GM18873 (cell line): ENCODE measurements around the gene CPZ.
"Not testable (repeated sequence)": the region's sequence is repeated elsewhere in the genome, so short reads cannot be mapped to it uniquely, and the experiment has no call there.

Experiments used
- ATAC-seq: cut with Tn5 transposase; IDR thresholded peaks from one replicate; pipeline ENCODE4 v1.9.1; 2021; ENCODE audit warnings: mild to moderate bottlenecking, moderate library complexity, moderate number of reproducible peaks; ENCODE audit not compliant: unreplicated experiment, low FRiP score

CPZ gene

DNA sequence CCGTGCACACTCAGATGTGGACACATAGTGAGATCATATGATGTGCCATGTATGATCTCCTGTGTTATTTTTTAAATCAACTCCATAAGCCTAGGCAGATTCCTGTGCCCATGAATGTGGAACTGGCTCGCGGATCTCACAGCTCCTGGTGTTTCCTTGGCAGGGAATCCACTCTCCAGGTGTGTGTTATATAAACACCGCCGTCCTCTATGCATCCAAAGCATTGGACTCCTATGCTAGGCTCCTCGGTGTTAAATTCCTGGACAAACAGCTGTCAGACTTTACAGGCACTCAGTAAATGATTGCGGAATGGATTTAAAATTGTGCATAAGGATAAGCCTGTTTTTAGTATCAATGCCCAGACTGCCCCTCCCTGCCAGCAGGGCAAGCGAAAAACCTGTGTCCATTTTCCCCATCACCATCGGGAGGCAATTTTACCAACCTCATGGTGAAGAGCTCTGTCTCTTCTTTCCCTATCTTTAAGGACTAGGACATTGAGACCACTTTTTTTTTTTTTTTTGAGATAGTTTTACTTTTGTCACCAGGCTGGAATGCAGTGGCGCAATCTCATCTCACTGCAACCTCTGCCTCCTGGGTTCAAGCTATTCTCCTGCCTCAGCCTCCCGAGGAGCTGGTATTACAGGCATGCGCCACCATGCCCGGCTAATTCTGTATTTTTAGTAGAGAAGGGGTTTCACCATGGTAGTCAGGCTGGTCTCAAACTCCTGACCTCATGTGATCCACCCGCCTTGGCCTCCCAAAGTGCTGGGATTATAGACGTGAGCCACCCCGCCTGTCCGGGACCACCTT, 36.0 kb upstream of the CPZ start:
- ATAC-seq = no peak

DNA sequence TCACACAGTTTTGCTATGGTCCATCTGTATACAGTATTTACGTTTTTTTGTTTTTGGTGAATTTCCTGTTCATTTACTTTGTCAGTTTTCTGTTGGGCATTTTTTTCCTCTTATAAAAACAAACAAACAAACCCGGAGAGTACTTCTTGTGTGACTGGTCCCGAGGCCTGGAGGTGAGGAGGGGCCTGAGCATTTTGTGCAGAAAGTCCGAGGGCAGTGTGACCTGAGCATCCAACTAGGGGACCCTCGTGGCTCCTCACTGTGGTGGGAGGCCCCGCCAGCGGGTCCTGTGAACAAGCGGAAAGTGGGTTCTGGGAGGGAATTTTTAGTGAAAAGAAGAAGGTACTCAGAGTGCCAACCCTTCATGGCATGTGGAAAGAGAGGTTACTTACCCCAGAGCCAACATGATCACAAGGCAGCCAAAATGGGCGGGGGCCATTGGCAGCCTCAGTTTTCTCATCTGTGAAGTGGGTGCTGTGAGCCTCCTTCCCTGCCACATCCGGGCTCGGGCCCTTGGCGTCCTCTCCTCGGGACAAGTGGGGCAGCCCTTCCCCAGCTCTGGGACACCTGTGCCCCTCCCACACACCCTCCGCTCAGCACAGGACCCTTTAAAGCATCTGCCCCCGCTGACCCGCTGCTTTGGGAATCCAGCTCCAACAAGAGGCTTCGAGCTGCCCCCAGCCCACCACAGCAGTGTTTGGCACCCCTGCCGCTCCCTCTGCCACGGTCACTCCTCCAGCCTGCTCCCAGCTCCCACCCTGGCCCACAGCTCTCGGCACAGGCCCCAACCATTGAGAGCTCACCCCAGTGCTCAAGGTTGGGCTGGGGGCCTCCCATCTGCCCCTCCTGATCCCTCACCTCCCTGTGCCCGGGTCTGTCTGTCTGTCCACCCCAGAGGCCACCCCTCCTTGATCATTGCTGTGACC, 35.2 kb upstream of the CPZ start:
- ATAC-seq = no peak

DNA sequence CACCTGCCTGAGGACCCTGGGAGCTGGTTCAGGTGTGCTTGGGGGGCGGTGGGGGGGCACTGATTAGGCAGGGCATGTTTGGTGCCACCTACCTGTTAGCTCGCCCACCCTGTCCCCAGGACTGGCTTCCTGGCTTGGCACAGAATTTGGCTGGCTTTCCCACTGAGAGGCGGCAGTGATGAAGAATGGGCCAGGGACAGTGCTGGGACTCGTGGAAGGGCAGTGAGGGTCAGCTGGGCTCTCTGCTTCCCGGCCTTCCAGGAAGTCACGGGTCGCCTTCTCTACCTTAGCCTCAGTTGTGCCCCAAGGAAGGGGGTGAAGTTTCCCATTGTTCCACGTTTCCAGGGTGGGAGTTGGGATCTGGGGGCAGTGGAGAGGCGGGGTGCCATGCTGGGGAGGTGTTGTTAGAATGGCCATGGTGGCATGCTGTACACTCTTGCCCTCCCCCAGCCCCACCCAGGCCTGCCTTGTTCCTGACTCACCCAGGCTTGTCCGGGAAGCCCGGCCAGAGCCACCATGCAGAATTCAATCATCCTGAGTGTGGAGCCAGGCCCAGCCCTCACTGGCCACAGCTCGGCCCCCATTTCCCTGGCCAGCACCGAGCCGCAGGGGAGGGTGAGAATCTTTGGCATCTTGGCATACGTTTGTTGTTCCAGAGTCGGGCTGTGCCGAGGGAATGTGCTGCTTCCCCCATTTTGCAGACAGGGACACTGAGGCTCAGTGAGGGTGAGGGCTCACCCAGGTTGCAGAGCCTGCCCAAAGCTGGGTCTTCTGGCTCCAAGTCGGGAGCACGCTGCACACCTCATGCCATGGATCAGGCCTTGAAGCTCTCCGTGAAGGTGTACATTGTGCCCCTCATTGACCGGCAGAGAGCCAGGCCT, 34.2 kb upstream of the CPZ start:
- ATAC-seq = no peak

DNA sequence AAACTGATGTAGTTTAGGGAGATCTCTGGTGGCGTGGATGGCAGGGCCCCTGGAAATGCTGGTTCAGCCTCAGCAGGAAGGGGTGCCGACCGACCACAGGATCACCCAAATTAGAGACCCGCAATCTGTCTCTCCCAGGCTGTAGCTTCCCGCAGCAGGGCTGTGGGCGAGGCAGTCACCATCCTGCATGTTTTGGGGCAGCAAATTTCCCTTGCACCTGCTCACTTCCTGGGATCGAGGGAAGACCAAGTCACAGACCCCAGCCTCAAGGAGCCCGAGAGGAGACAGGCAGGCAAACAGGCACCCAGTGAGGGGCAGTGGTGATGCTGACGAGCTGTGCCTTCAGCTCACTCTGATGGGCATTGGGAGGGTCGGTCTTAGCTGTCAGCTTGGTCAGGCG, 33.6 kb upstream of the CPZ start:
- ATAC-seq = no peak

DNA sequence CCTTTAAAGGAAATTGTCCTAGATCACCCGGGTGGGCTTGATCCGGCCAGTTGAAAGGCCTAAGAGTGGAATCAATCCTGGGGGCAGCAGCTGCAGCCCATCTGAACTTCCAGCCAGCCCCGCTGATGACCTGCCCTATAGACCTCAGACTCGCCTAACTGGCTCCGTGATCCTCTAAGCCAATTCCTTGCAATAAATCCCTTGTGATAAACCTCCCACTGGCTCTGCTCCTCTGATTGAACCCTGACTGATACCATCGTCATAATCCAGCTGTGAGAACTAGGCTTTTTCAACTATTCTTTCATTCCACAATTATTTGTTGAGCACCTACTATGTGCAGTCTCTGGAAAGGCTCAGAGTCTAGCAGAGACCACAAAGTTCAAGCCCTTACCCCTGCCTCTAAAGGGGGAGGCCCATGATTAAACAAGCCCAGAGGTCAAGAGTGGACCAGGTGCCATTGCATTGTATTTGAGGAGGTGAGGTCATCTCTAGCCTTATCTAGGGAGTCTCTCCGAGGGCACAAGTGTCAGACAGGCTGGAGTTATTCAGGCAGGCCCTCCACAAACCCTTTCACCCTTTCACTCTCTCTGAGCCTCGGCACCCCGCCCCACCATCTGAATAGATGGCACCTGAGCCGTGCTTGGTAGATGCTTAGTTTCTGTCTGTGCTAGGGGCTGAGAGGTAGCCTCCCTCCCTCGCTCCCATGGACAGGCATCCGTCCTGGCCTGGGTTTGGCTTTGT, 32.9 kb upstream of the CPZ start:
- ATAC-seq = no peak

DNA sequence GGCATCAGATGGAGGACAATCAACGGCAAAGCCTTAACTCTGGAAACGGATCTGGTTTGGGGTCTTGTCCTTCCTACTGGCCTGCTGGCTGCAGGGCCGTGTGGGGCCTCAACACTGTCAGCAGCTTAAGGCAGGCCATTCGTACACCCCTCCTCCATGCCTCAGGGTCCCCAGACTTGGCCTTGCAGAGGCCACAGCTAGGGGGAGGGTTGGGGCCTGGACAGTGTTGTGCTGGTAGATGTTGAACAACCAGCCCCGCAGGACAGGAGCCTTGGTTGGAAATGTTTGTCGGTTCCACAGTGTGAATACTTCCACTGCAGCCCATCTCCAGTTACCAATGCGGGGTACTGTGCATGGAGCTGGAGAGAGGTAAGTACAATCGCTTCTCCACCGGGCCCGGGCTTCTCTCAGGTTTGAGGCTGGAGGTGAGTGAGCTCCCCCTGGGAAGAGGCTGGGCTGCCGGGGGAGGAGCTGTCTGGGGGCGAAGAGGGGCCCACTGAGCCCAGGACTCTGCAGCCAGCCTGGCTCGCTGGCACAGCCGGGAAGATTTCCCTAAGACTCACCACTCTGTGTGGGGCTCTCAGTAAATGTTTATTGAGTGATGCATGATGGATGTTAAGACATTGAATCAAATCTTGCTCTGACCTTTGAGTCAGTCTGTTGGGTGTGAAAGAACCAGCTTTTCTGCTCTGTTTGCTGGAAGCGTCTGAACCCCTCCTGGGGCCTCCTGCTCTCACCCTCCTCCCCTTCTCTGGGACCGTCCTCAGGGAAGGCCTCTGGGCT, 32.1 kb upstream of the CPZ start:
- ATAC-seq = no peak

DNA sequence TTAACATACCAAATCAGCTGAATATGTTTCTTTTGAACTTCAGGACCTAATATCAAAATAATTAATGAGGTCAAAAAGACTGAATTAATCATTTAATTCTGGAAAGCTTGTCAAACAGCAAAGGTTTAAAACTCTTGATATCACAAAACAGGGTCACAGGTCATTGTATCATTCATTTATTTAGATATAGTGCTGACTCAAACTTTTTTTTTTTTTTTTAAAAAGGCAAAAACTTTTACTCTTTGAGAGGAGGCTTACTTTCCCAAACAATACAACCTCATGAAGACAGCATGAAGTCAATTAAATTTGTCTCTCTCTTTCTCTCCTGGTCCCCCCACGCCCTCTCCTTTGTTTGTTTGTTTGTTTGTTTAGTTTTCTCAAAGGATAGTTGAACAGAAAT, 28.0 kb upstream of the CPZ start:
- no peak for ATAC-seq

DNA sequence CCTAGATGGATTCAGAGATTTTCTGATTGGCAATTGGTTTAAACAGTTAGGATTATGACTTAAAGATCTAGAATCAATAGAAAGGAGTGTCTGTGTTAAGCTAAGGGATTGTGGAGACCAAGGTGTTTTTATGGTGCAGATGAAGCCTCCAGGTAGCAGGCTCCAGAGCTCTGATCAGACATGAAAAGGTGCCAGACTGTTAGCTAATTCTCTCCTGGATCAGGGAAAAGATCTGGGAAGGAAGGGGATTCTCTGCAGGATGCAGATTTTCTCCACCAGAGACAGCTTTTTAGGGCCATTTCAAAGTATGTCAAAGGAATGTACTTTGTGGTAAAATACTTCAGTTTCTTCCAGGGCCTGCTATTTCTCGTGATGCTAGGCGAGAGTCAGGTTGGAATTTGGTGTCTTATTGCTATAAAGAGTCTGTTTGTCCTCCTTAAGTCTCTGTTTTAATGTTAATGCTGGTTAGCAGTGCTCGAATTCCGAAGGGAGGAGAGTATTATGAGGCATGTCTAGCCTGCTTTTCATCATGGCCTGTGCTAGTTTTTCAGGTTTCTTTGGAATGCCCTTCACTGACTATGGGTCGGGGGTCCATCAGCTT, 24.4 kb upstream of the CPZ start:
- no peak for ATAC-seq

DNA sequence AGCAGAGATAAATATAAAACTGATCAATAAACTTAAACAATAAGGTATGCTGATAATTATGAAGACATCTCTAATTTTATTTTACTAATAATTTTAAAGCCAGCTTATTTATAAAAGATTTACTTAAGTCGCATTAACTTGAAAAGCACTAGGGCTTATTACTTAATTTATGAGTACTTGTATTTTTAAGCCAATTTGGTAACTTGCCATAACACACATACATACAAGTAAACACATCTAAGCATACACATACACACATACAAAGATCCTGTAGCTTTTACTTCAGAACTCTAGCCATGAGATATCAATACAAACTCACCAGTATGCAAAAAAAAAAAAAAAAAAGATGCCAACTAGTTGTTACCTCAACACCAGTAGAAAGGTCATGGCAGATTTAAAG, 22.4 kb upstream of the CPZ start:
- no peak for ATAC-seq

DNA sequence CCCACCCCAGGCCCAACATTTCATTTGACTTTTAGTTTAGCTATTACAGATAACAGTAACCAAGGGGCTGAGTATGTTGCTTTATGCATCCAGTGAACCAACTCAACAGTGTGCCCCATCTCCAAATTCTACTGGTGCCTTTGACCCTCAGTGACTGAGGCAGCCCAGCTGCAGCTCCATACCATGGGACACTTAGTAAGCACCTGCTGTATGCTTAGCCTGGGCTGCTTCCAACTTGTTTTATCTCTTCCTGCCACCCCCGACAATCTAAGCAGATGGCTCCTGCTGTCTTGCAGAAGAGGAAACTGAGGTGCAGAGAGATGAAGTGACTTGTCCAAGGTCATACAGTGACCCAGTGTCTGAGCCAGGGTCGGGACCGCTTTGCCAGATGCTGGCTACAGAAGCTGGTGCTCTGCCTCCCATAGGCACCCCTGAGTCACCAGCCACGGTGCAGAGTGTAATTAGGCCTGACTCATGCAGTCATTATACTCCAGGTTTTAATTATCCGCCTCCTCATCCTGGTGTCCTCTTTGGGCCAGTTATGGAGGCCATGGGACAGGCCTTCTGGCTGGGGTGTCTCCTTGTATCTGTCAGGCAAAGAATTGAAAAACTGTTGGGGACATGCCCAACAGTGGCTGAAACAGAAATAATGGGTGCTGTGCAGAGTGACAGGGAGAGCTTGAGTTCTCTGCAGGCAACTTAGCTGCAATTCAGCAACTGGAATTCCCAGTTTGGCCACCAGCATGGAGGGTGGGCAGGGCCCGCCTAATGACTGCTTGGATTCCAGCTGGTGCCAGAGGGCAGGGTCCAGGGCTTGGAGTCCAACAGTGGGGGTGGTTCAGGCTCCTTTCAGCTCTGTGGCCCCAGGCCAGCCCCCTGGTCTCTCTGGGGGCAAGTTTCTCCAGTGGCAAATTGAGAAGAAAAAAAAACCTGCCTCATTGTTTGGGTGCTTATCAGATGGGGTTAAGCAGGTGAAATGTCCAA, 20.6 kb upstream of the CPZ start:
- ATAC-seq = no peak

DNA sequence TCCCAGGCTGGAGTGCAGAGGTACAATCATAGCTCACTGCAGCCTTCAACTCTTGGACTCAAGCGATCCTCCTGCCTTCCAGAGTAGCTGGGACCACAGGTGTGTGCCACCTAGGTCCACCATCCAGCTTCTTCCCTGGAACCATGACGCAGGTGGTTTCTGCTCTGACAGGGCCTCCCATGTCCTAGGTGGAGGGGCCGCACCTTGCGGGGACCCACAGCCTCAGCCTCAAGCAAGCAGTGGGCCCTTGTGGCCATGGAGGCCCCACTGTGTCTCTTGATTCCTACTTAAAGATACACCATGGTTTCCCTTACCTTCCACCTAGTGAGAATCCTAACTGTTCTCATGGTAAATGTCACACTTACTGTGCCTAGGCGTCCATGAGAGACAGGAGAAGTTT, 19.3 kb upstream of the CPZ start:
- no peak for ATAC-seq

DNA sequence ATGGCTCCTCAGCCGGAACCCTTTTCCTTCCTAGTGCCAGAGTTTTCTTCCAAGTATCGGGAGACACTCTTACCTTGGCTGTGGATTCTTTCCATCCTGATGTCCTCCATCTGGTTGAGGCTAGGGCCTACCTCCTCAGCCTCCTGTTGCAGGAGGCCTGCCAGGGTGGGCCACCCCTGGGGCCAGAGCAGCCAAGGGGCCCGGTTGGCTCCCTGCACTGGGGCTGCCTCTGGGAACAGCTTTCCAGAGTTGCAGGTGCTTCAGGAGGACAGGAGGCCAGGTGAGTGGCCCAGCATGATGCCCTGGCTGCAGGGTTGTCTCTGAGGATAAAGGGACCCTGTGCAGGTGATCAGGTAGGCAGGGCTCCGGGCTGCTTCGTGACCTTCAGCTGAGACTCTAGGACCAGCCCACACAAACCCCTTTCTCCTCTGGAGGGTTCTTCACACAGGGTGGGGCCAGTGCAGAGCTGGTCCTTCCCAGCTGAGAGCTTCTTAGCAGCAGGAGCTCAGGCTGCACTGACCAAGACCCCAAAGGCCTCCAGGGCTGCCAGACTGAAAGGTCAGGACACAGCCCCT, 17.7 kb upstream of the CPZ start:
- ATAC-seq = no peak

DNA sequence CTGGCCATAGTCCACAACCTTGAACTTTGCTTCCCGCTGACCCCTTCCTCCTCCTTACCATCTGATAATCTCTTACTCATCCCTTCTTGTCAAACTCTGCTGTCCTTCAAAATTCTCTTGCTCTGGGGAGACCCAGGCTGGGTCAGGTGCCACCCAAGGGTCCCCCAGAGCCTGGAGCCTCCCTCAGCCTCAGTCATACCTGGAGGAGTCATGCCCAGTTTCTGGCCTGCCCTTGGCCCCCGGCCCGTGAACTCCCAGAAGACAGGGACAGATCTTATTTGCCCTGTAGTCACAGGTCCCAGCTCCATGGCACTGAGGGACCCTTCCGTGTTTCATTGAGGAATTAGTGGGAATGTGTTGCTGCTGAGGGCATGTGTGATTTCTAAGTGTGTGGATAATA, 17.1 kb upstream of the CPZ start:
- ATAC-seq = no peak

DNA sequence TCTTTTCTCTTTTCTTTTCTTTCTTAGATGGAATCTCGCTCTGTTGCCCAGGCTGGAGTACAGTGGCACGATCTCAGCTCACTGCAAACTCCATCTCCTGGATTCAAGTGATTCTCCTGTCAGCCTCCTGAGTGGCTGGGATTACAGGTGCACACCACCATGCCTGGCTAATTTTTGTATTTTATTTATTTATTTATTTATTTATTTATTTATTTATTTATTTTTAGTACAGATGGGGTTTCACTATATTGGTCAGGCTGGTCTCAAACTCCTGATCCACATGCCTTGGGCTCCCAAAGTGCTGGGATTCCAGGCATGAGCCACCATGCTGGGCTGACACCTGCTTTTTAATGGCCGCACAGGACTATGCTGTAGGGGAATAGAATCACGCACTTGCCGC, 16.0 kb upstream of the CPZ start:
- not testable (repeated sequence) for ATAC-seq

DNA sequence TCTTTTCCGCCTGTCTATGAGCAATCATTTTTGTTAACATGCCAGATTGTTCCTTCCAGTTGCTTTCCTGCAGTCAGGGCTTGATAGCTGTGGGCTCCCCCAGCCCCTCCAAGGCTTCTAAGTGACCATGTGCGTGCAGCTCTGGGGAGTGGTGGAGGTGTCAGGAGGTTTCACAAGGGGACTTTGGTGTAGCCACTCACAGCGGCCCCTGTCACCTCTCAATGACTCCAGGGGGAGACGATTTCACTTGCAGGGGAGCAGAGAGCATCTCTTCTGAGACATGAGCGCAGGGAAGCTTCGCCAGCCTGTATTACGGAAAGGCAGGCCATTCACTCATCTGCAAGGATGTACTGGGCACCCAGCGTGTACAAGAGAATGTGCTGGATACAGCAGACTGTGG, 15.5 kb upstream of the CPZ start:
- ATAC-seq = no peak

DNA sequence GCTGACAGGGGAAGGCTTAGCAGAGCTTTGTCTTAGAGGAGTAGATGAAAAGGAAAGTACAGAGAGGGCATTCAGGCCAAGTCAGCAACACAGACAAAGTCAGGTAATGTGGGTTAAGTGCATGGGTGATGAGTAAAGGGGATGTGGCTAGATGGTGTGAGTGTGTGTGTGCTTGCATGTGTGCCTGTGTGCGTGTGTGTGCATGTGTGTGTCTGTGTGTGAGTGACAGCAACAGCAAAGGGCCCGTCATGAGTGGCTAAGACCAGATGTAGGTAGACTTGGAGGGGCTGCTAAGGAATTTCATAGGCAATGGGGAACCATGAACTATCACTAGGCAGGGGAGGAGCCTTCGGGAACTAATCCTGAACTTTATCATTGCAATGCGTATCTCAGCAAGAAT, 14.6 kb upstream of the CPZ start:
- ATAC-seq = no peak

DNA sequence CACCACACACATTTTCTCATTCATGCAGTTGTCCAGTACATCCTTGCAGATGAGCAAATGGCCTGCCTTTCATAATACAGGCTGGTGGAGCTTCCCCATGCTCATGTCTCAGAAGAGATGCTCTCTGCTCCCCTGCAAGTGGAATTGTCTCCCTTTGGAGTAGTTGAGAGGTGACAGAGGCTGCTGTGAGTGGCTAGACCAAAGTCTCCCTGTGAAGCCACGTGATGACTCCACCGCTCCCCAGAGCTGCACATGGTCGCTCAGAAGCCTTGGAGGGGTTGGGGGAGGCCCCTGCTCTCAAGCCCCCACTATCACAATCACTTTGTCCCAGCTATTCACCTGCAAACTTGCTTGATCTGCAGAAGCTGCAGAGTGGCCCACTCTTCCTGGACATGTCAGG, 13.8 kb upstream of the CPZ start:
- no peak for ATAC-seq
